CD14-positive monocyte (primary cell): ENCODE data around the gene KRTAP4-16. TPM values are rescaled to one million over a fixed set of nuclear protein-coding genes. Genes with fewer than 3 reads are reported as not detected.

ENCODE experiments used
- DNase-seq, 3 donors: peaks; one replicate each; pipeline ENCODE4 v3.0.0-alpha.2; 2011 to 2022
- H2AFZ ChIP-seq: 2 replicates; pipeline ENCODE4 v1.6.0; 2012; ENCODE audit warnings: mild to moderate bottlenecking, low read depth, low read length, inconsistent platforms; ENCODE audit not compliant: insufficient read depth, poor library complexity, severe bottlenecking
- H3K27ac ChIP-seq, 2 donors: 1 replicate in 1 of 2; 2 replicates in 1 of 2; pipeline ENCODE4 v1.5.1; 2012 to 2013; ENCODE audit warnings: low read length in 2 of 2, control low read depth in 1 of 2, inconsistent platforms in 1 of 2, low read depth in 1 of 2, mild to moderate bottlenecking in 1 of 2
- H3K27me3 ChIP-seq, 2 donors: one replicate each; pipeline versions ENCODE4 v1.6.0 to v1.6.1; 2011 to 2013; ENCODE audit warnings: low read length in 2 of 2; ENCODE audit not compliant: control insufficient read depth in 2 of 2, insufficient read depth in 2 of 2
- H3K36me3 ChIP-seq, 2 donors: replicated peaks in 1 of 2; 1 replicate in 1 of 2; 2 replicates in 1 of 2; pipeline versions ENCODE4 v1.5.1 to v1.6.1; 2012 to 2013; ENCODE audit warnings: low read length in 2 of 2, control low read depth in 1 of 2, inconsistent platforms in 1 of 2, mild to moderate bottlenecking in 1 of 2; ENCODE audit not compliant: insufficient read depth in 2 of 2, control insufficient read depth in 1 of 2
- H3K4me1 ChIP-seq, 2 donors: 1 replicate in 1 of 2; 2 replicates in 1 of 2; pipeline versions ENCODE4 v1.5.1 to v1.6.1; 2012 to 2013; ENCODE audit warnings: low read length in 2 of 2, control low read depth in 1 of 2, inconsistent platforms in 1 of 2, mild to moderate bottlenecking in 1 of 2, moderate library complexity in 1 of 2; ENCODE audit not compliant: insufficient read depth in 2 of 2, control insufficient read depth in 1 of 2
- H3K4me2 ChIP-seq: replicated peaks from 2 replicates; pipeline ENCODE3; 2012; ENCODE audit warnings: low read length, moderate library complexity, mild to moderate bottlenecking; ENCODE audit not compliant: poor library complexity, severe bottlenecking; ENCODE audit errors: extremely low read depth
- H3K4me3 ChIP-seq, 3 experiments: fragments of 200-600 bp in 1 of 3; sonication (generic) in 1 of 3; replicated peaks in 1 of 3; 1 replicate in 2 of 3; 2 replicates in 1 of 3; pipeline ENCODE4 v1.5.1; 2011 to 2013; ENCODE audit warnings: low read length in 3 of 3, mild to moderate bottlenecking in 3 of 3, control low read depth in 2 of 3, low read depth in 2 of 3, inconsistent platforms in 1 of 3, moderate library complexity in 1 of 3
- H3K79me2 ChIP-seq: 2 replicates; pipeline ENCODE4 v1.6.0; 2012; ENCODE audit warnings: mild to moderate bottlenecking, control low read depth, inconsistent platforms, low read length, moderate library complexity; ENCODE audit not compliant: insufficient read depth
- H3K9ac ChIP-seq: 2 replicates; pipeline ENCODE4 v1.6.0; 2017; ENCODE audit warnings: low read length, mild to moderate bottlenecking; ENCODE audit not compliant: insufficient read depth, poor library complexity, severe bottlenecking
- H3K9me3 ChIP-seq, 2 donors: replicated peaks in 1 of 2; 1 replicate in 1 of 2; 2 replicates in 1 of 2; pipeline versions ENCODE4 v1.5.1 to v1.6.1; 2012 to 2013; ENCODE audit warnings: low read length in 2 of 2, control low read depth in 1 of 2; ENCODE audit not compliant: control insufficient read depth in 1 of 2, insufficient read depth in 1 of 2
- H4K20me1 ChIP-seq: 2 replicates; pipeline ENCODE4 v1.6.0; 2012; ENCODE audit warnings: mild to moderate bottlenecking, low read length, control low read depth, moderate library complexity; ENCODE audit not compliant: insufficient read depth
- H3K27ac Mint-ChIP-seq, 7 donors: one replicate each; pipeline ENCODE4 v1.8.0; 2020; ENCODE audit warnings: mild to moderate bottlenecking in 7 of 7, mixed read lengths in 7 of 7, moderate library complexity in 6 of 7, inconsistent platforms in 2 of 7
- H3K27me3 Mint-ChIP-seq, 3 donors: one replicate each; pipeline ENCODE4 v1.8.0; 2021 to 2022; ENCODE audit warnings: low read depth in 3 of 3, mild to moderate bottlenecking in 3 of 3, mixed read lengths in 3 of 3, moderate library complexity in 3 of 3, inconsistent platforms in 1 of 3
- H3K36me3 Mint-ChIP-seq, 2 donors: one replicate each; pipeline ENCODE4 v1.8.0; 2020; ENCODE audit warnings: mixed read lengths in 2 of 2, inconsistent platforms in 1 of 2, mild to moderate bottlenecking in 1 of 2
- H3K4me1 Mint-ChIP-seq: one replicate; pipeline ENCODE4 v1.8.0; 2020; ENCODE audit warnings: mild to moderate bottlenecking, mixed read lengths
- H3K4me3 Mint-ChIP-seq, 2 donors: one replicate each; pipeline ENCODE4 v1.8.0; 2020; ENCODE audit warnings: mild to moderate bottlenecking in 2 of 2, mixed read lengths in 2 of 2, moderate library complexity in 1 of 2
- H3K9me3 Mint-ChIP-seq, 7 donors: one replicate each; pipeline ENCODE4 v1.8.0; 2020 to 2022; ENCODE audit warnings: mixed read lengths in 7 of 7, mild to moderate bottlenecking in 6 of 7, moderate library complexity in 6 of 7, inconsistent platforms in 2 of 7
- CTCF ChIP-seq: fragments of 200-600 bp; IDR thresholded peaks from one replicate; pipeline ENCODE4 v1.8.0; 2022; ENCODE audit warnings: antibody characterized with exemption, mild to moderate bottlenecking
- WGBS: methylation state at CpG from one replicate; pipeline ENCODE4 v1.1.5; 2013; ENCODE audit warnings: missing lambda C conversion rate; ENCODE audit not compliant: insufficient coverage; 5-methylcytosine and 5-hydroxymethylcytosine counted together
- intact Hi-C, 2 donors: fragments of 100-400 bp; cut with micrococcal nuclease; formaldehyde crosslinking; loops; one replicate each; pipeline versions ENCODE4 v1.15.0 to v1.15.1; 2023
- polyA plus RNA-seq, 3 donors: library from polyadenylated mRNA; depleted of rRNA in 1 of 3; unstranded in 2 of 3; stranded (reverse) in 1 of 3; fragments of 300-500 nt in 2 of 3; fragments of >200 nt in 1 of 3; fragmentation: Illumina TruSeq in 2 of 3; gene quantifications; 1 replicate in 2 of 3; 2 replicates in 1 of 3; pipeline ENCODE4 v1.2.3, GENCODE V29; 2012 to 2021

KRTAP4-16 gene
- polyA plus RNA-seq, 3 donors: not detected

- Histone ChIP-seq H3K4me3 (no peak overlapping the region), H4K20me1 (no peaks in the 10 kb centered on the region), H3K4me2 (no peak overlapping the region), H3K9me3 (no peaks in the 10 kb centered on the region), H3K79me2 (no peaks in the 10 kb centered on the region), H2AFZ (no peak overlapping the region), H3K27ac (no peak overlapping the region), H3K36me3 (no peaks in the 10 kb centered on the region), H3K4me1 (no peaks in the 10 kb centered on the region), H3K27me3 (peaks cover 18 to 19% of the 10 kb centered on the region in 2 donors), H3K9ac (no peak overlapping the region)
- Mint-ChIP-seq H3K4me3 (no peak overlapping the region), H3K4me1 (no peaks in the 10 kb centered on the region), H3K9me3 (peaks cover 0 to 2% (median 0%) of the 10 kb centered on the region in 7 donors), H3K36me3 (peaks cover 0 to 2% of the 10 kb centered on the region in 2 donors), H3K27ac (no peak overlapping the region), H3K27me3 (peaks cover 12 to 22% (median 19%) of the 10 kb centered on the region in 3 donors)
- whole genome bisulfite sequencing: no CpG with 5 or more reads among the region's 1 CpG
- no peak for DNase-seq
- intact Hi-C loops: no loop called here
- TF ChIP-seq CTCF: no peak
Observed at GRCh38 chr17:41064301-41064700, 37.7 kb downstream of the KRTAP4-16 start.

- Histone ChIP-seq H3K9me3 (no peaks in the 10 kb centered on the region), H3K9ac (no peak overlapping the region), H3K27me3 (peaks cover 19 to 26% of the 10 kb centered on the region in 2 donors), H3K79me2 (no peaks in the 10 kb centered on the region), H3K4me2 (no peak overlapping the region), H2AFZ (no peak overlapping the region), H4K20me1 (no peaks in the 10 kb centered on the region), H3K36me3 (no peaks in the 10 kb centered on the region), H3K4me3 (no peak overlapping the region), H3K27ac (no peak overlapping the region), H3K4me1 (no peaks in the 10 kb centered on the region)
- no CpG with 5 or more reads among the region's 4 CpGs for WGBS
- DNase-seq: no peak
- Mint-ChIP-seq H3K27ac (no peak overlapping the region), H3K9me3 (peaks cover 0 to 2% (median 0%) of the 10 kb centered on the region in 7 donors), H3K4me3 (no peak overlapping the region), H3K27me3 (peaks cover 13 to 30% (median 20%) of the 10 kb centered on the region in 3 donors), H3K36me3 (peaks cover 0 to 2% of the 10 kb centered on the region in 2 donors), H3K4me1 (no peaks in the 10 kb centered on the region)
- no peak for TF ChIP-seq CTCF
- intact Hi-C loops: no loop called here
Observed at GRCh38 chr17:41063449-41063848, 38.6 kb downstream of the KRTAP4-16 start.
